Measurements from ENCODE around the gene ATP8B1. TPM values are rescaled to one million over a fixed set of nuclear protein-coding genes. Genes with fewer than 3 reads are reported as not detected.

Gene ATP8B1
- total and polyA plus RNA-seq, 2 donors (not counting 3 experiments of a cell fraction or from before 2014, with no cell fraction given): 49.3 to 100 TPM

DNA sequence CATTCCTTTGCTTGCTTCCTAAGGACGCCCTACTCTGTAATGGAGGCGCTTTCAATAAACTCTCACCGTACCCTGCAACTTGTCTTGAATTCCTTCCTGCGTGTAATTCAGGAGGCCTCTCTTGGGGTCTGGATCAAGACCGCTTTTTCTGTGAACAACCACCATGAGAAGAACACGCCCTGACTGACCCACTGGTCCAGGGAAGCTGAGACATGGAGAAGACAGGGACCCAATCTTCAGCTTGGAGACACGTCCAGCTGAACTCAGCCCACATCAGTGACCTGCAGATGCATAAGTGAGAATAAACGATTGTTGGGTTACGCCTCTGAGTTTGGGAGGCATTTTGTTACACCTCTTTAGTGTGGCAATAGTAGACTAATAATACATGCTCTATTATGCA is 173.7 kb downstream of the ATP8B1 start:
- FAIRE-seq: no peak
- Histone ChIP-seq H3K9ac (replicated peaks; ENCODE audit: extremely low read depth, insufficient read depth, low read length) (no peak overlapping the region), H3K9me3 (replicated peaks; ENCODE audit: control insufficient read depth, insufficient read depth, low read length) (no peaks in the 10 kb centered on the region), H3K27ac (ENCODE audit: insufficient read depth, low read depth, low read length) (peak overlapping the region; percentile 63), H3K4me1 (ENCODE audit: control insufficient read depth, extremely low read depth, insufficient read depth, low read length) (peaks cover 27% of the 10 kb centered on the region), H3K9me1 (replicated peaks; ENCODE audit: control insufficient read depth, extremely low read depth, insufficient read depth, low read length) (no peaks in the 10 kb centered on the region), H3K27me3 (ENCODE audit: control insufficient read depth in 2 of 2, insufficient read depth in 2 of 2, low read length in 2 of 2) (no peaks in the 10 kb centered on the region), H3K79me2 (ENCODE audit: control insufficient read depth, insufficient read depth, low read length) (no peaks in the 10 kb centered on the region), H3K4me2 (ENCODE audit: insufficient read depth, low read length) (peak overlapping the region; percentile 66), H3K4me3 (replicated peaks in 1 of 3; ENCODE audit: insufficient read depth in 1 of 3, low read depth in 1 of 3, low read length in 3 of 3) (no peak overlapping the region), H2AFZ (ENCODE audit: low read depth, low read length) (peak overlapping the region; percentile 95), H3K36me3 (ENCODE audit: control insufficient read depth in 2 of 2, extremely low read depth in 1 of 2, insufficient read depth in 2 of 2, low read length in 2 of 2) (no peaks in the 10 kb centered on the region), H4K20me1 (replicated peaks; ENCODE audit: control insufficient read depth, extremely low read depth, insufficient read depth, low read length) (no peaks in the 10 kb centered on the region)
- TF ChIP-seq FOS (IDR thresholded peaks at IDR 0.05; ENCODE audit: borderline replicate concordance, insufficient read depth, low read length) (no peak), GATA2 (IDR thresholded peaks at IDR 0.05; ENCODE audit: insufficient read depth, insufficient read length, low read depth, low read length) (no peak), EZH2 (IDR thresholded peaks at IDR 0.05; ENCODE audit: borderline replicate concordance, low read depth, low read length, severe bottlenecking) (no peak), POLR2AphosphoS5 (IDR thresholded peaks at IDR 0.05; ENCODE audit: insufficient read depth, low read depth, low read length) (no peak), POLR2A (IDR thresholded peaks at IDR 0.05; ENCODE audit: low read depth, low read length) (no peak), JUN (IDR thresholded peaks at IDR 0.05; ENCODE audit: borderline replicate concordance, insufficient read depth, insufficient read length, low read depth) (no peak), MYC (IDR thresholded peaks at IDR 0.05; ENCODE audit: low read depth, low read length) (no peak)
- TF ChIP-seq, protein P1, sequence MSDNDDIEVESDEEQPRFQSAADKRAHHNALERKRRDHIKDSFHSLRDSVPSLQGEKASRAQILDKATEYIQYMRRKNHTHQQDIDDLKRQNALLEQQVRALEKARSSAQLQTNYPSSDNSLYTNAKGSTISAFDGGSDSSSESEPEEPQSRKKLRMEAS (IDR thresholded peaks at IDR 0.05; ENCODE audit: insufficient read depth, insufficient read length): no peak
- TF ChIP-seq, protein P2, sequence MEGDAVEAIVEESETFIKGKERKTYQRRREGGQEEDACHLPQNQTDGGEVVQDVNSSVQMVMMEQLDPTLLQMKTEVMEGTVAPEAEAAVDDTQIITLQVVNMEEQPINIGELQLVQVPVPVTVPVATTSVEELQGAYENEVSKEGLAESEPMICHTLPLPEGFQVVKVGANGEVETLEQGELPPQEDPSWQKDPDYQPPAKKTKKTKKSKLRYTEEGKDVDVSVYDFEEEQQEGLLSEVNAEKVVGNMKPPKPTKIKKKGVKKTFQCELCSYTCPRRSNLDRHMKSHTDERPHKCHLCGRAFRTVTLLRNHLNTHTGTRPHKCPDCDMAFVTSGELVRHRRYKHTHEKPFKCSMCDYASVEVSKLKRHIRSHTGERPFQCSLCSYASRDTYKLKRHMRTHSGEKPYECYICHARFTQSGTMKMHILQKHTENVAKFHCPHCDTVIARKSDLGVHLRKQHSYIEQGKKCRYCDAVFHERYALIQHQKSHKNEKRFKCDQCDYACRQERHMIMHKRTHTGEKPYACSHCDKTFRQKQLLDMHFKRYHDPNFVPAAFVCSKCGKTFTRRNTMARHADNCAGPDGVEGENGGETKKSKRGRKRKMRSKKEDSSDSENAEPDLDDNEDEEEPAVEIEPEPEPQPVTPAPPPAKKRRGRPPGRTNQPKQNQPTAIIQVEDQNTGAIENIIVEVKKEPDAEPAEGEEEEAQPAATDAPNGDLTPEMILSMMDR (IDR thresholded peaks at IDR 0.05; ENCODE audit: extremely low read depth in 1 of 2, insufficient read depth in 1 of 2, low read depth in 1 of 2, low read length in 2 of 2): no peak
- ChIA-PET POLR2A (no interaction called here), CTCF (interaction anchor here (0.8 to 2.3 kb wide), 3 partner anchors 7 to 492 kb away, joined by 4 to 8 read pairs (median 8); partner anchors contain the start of gene NARS1)
- dilution Hi-C loops (cut with MboI; ENCODE audit: extremely low pct_ligation_motif_present, low sequenced_read_pairs) (no loop called here), intact Hi-C loops (cut with micrococcal nuclease) (no loop called here)
- no peak for DNase-seq (ENCODE audit: low read depth, low spot score)
- BruUV-seq (replicated peaks): no TSS peak

Data from endothelial cell of umbilical vein (primary cell).